Trophoblast cell (in vitro differentiated cells and primary cell): Measurements from ENCODE around the gene AP3D1.
A peak's percentile ranks its signal among the peaks of the same experiment; 100 is the strongest.

ENCODE experiments used
- DNase-seq, 2 donors: peaks; one replicate each; pipeline ENCODE4 v3.0.0-alpha.2; 2016
- H2AFZ ChIP-seq: 2 replicates; pipeline ENCODE4 v1.6.1; 2013; ENCODE audit warnings: low read length, moderate library complexity, mild to moderate bottlenecking; ENCODE audit not compliant: insufficient read depth, poor library complexity
- H2AK5ac ChIP-seq: 2 replicates; pipeline ENCODE4 v1.6.1; 2013; ENCODE audit warnings: mild to moderate bottlenecking, low read length
- H2BK120ac ChIP-seq: 2 replicates; pipeline ENCODE4 v1.6.1; 2013; ENCODE audit warnings: low read length, mild to moderate bottlenecking, moderate library complexity; ENCODE audit not compliant: insufficient read depth, poor library complexity
- H2BK12ac ChIP-seq: 2 replicates; pipeline ENCODE4 v1.6.1; 2013; ENCODE audit warnings: mild to moderate bottlenecking, low read length, moderate library complexity
- H2BK5ac ChIP-seq: 2 replicates; pipeline ENCODE4 v1.6.1; 2013; ENCODE audit warnings: low read length, low read depth, moderate library complexity, mild to moderate bottlenecking; ENCODE audit not compliant: poor library complexity
- H3K14ac ChIP-seq: 2 replicates; pipeline ENCODE4 v1.6.1; 2013; ENCODE audit warnings: mild to moderate bottlenecking, low read length
- H3K18ac ChIP-seq: 2 replicates; pipeline ENCODE4 v1.6.1; 2013; ENCODE audit warnings: mild to moderate bottlenecking, low read length
- H3K23ac ChIP-seq: 2 replicates; pipeline ENCODE4 v1.6.1; 2013; ENCODE audit warnings: low read length
- H3K27ac ChIP-seq: 2 replicates; pipeline ENCODE4 v1.5.1; 2013; ENCODE audit warnings: low read depth, mild to moderate bottlenecking, inconsistent platforms, low read length, moderate library complexity
- H3K27me3 ChIP-seq: 2 replicates; pipeline ENCODE4 v1.6.1; 2013; ENCODE audit warnings: inconsistent platforms, mild to moderate bottlenecking, low read length, moderate library complexity; ENCODE audit not compliant: insufficient read depth
- H3K36me3 ChIP-seq, 2 experiments: 1 replicate in 1 of 2; 2 replicates in 1 of 2; pipeline ENCODE4 v1.6.1; 2013; ENCODE audit warnings: low read length in 2 of 2, mild to moderate bottlenecking in 2 of 2, moderate library complexity in 1 of 2; ENCODE audit not compliant: insufficient read depth in 2 of 2, control insufficient read depth in 1 of 2
- H3K4ac ChIP-seq: 2 replicates; pipeline ENCODE4 v1.6.1; 2013; ENCODE audit warnings: low read depth, mild to moderate bottlenecking, low read length, moderate library complexity
- H3K4me1 ChIP-seq, 2 experiments: 1 replicate in 1 of 2; 2 replicates in 1 of 2; pipeline ENCODE4 v1.6.1; 2013; ENCODE audit warnings: low read length in 2 of 2, mild to moderate bottlenecking in 2 of 2, moderate library complexity in 1 of 2; ENCODE audit not compliant: insufficient read depth in 2 of 2, control insufficient read depth in 1 of 2
- H3K4me2 ChIP-seq: 2 replicates; pipeline ENCODE4 v1.6.1; 2013; ENCODE audit warnings: inconsistent platforms, mild to moderate bottlenecking, low read length, moderate library complexity
- H3K4me3 ChIP-seq: 2 replicates; pipeline ENCODE4 v1.5.1; 2013; ENCODE audit warnings: mild to moderate bottlenecking, low read depth, low read length, inconsistent platforms
- H3K79me1 ChIP-seq: one replicate; pipeline ENCODE4 v1.6.1; 2013; ENCODE audit warnings: low read length
- H3K79me2 ChIP-seq: 2 replicates; pipeline ENCODE4 v1.6.1; 2013; ENCODE audit warnings: low read length, mild to moderate bottlenecking; ENCODE audit not compliant: control insufficient read depth, insufficient read depth, poor library complexity
- H3K9ac ChIP-seq: 2 replicates; pipeline ENCODE4 v1.6.1; 2013; ENCODE audit warnings: mild to moderate bottlenecking, low read length
- H3K9me3 ChIP-seq: 2 replicates; pipeline ENCODE4 v1.6.1; 2013; ENCODE audit warnings: low read depth, mild to moderate bottlenecking, control low read depth, inconsistent platforms, low read length; ENCODE audit not compliant: insufficient read depth
- H4K12ac ChIP-seq: 2 replicates; pipeline ENCODE4 v1.6.1; 2013; ENCODE audit warnings: low read depth, mild to moderate bottlenecking, low read length, moderate library complexity
- H4K8ac ChIP-seq: 2 replicates; pipeline ENCODE4 v1.6.1; 2013; ENCODE audit warnings: low read depth, mild to moderate bottlenecking, low read length, moderate library complexity
- H4K91ac ChIP-seq: one replicate; pipeline ENCODE4 v1.6.1; 2013; ENCODE audit warnings: low read depth, mild to moderate bottlenecking, low read length, moderate library complexity
- WGBS: extraction: QIAGEN DNeasy Blood & Tissue Kit; methylation state at CpG from one replicate; pipeline ENCODE4 v1.1.7; 2013; ENCODE audit warnings: missing lambda C conversion rate; ENCODE audit not compliant: insufficient read length, insufficient coverage; ENCODE audit errors: extremely low coverage; 5-methylcytosine and 5-hydroxymethylcytosine counted together

AP3D1 gene

DNA sequence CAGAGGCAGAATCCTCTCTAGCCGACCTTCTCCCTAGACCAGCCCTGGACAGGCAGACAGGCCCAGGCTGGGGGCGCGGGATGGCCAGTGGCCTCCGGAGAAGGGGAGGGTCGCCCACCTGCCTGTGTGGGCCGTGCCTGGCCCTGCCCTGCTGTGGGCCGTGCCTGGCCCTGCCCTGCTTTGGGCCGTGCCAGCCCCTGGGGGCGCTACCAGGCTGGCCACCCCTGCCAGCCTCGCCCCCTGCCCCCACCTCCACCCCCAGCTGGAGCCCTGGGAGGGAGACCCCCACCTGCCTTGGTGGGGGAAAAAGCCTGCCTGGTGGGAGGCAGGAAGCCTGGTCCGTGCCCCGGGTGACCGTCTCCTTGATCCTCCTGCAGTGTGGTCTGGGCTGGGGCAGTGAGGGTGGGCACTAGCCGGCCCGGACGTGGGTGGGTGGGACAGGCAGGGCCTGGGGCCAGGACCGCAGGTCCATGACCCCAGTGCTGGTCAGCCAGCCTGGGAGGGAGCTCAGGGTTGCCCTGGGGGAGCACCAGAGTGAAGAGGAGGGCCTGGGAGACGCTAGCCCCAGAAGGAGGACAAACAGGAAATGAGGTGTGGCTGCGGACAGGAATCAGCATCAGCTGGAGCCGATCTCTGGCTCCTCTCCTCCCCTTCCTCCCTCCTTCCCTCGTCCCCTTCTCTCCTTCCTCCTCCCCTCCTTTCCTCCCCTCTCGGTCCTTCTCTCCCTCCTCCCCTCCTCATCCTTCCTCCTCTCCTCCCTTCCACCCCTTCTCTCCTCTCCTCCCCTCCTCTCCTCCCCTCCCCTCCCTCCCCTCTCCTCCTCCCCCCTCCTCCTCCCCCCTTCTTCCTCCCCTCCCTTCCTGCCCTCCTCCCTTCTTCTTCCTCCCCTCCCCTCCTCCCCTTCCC is 95.2 kb downstream of the AP3D1 start:
- peaks cover 26 to 31% of the 10 kb centered on the region in 2 experiments for H3K4me1 ChIP-seq
- H2BK12ac ChIP-seq = peak overlapping the region; percentile 33
- H3K18ac ChIP-seq = peak overlapping the region; percentile 37
- H2BK120ac ChIP-seq = peak overlapping the region; percentile 8
- H3K9me3 ChIP-seq = no peaks in the 10 kb centered on the region
- peak overlapping the region; percentile 62 for H4K8ac ChIP-seq
- no peak overlapping the region for H2BK5ac ChIP-seq
- DNase-seq = no peak
- peak overlapping the region; percentile 30 for H3K14ac ChIP-seq
- peak overlapping the region; percentile 4 for H3K4ac ChIP-seq
- peak overlapping the region; percentile 59 for H4K91ac ChIP-seq
- H3K27ac ChIP-seq = peak overlapping the region; percentile 16
- no peaks in the 10 kb centered on the region for H3K36me3 ChIP-seq
- WGBS = no CpG with 5 or more reads among the region's 22 CpGs
- H3K4me2 ChIP-seq = no peak overlapping the region
- peak overlapping the region; percentile 45 for H2AK5ac ChIP-seq
- peak overlapping the region; percentile 6 for H4K12ac ChIP-seq
- no peak overlapping the region for H3K9ac ChIP-seq
- H2AFZ ChIP-seq = peak overlapping the region; percentile 20
- H3K4me3 ChIP-seq = no peak overlapping the region
- no peak overlapping the region for H3K23ac ChIP-seq
- no peaks in the 10 kb centered on the region for H3K27me3 ChIP-seq
- peaks cover 9% of the 10 kb centered on the region for H3K79me2 ChIP-seq
- peaks cover 33% of the 10 kb centered on the region for H3K79me1 ChIP-seq

DNA sequence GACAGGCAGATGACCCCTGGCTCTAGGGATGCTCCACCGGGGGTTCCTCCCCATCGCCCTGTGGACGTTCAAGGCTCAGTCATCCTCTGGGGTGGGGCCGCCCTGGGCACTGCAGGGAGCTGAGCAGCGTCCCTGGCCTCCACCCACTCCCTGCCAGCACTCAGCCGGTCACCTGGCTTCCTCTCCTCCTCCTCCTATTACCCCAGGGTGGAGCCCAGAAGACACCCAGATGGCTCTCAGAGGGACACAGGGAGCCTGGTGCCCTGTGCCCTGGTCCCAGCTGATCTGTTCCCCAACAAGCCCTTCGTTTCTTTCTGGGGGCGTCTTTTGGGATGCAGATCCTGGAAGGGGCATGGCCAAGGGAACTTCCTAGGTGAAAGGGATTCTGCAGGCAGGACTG is 96.6 kb downstream of the AP3D1 start:
- H3K4me3 ChIP-seq = no peak overlapping the region
- H3K27me3 ChIP-seq = no peaks in the 10 kb centered on the region
- H2AFZ ChIP-seq = no peak overlapping the region
- no peak overlapping the region for H3K4ac ChIP-seq
- peaks cover 9% of the 10 kb centered on the region for H3K79me2 ChIP-seq
- H2BK120ac ChIP-seq = no peak overlapping the region
- no peak overlapping the region for H3K27ac ChIP-seq
- H3K9me3 ChIP-seq = no peaks in the 10 kb centered on the region
- no peak overlapping the region for H3K4me2 ChIP-seq
- H3K18ac ChIP-seq = no peak overlapping the region
- H3K36me3 ChIP-seq = no peaks in the 10 kb centered on the region
- H4K8ac ChIP-seq = no peak overlapping the region
- DNase-seq = no peak
- peaks cover 16 to 25% of the 10 kb centered on the region in 2 experiments for H3K4me1 ChIP-seq
- no peak overlapping the region for H2BK5ac ChIP-seq
- H3K9ac ChIP-seq = no peak overlapping the region
- H4K91ac ChIP-seq = peak overlapping the region; percentile 25
- H3K79me1 ChIP-seq = peaks cover 27% of the 10 kb centered on the region
- H2AK5ac ChIP-seq = peak overlapping the region; percentile 40
- no peak overlapping the region for H2BK12ac ChIP-seq
- no peak overlapping the region for H3K23ac ChIP-seq
- no peak overlapping the region for H4K12ac ChIP-seq
- no CpG with 5 or more reads among the region's 8 CpGs for WGBS
- H3K14ac ChIP-seq = no peak overlapping the region

DNA sequence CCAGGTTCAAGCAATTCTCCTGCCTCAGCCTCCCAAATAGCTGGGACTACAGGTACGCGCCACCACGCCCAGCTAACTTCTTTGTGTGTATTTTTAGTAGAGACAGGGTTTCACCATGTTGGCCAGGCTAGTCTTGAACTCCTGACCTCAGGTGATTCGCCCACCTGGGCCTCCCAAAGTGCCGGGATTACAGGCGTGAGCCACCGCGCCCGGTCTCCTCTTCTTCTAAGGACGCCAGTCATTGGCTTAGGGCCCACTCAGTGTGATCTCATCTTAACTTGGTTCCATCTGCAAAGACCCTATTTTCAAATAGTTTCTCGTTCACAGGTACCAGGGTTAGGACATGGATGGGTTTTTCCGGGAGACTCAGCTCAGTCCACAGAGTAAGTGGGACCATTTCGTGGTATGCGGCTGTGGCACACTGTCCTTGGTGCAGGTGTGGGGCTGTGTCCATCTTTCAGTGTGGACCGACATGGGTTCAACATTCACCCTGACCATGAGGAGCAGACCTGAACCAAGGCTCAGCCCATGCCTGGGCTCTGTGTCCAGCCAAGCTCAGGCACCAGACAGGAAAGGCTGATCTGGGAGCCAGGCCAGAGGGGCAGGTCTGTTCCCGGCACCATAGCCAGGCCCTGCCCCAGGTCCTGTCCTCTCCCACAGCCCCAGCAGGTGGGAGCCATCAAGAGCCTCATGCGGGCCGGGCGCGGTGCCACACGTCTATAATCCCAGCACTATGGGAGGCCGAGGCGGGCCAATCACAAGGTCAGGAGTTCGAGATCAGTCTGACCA is 97.6 kb downstream of the AP3D1 start:
- Histone ChIP-seq H4K91ac (no peak overlapping the region), H3K79me1 (peaks cover 22% of the 10 kb centered on the region), H2BK12ac (peak overlapping the region; percentile 50), H2AFZ (no peak overlapping the region), H2AK5ac (peak overlapping the region; percentile 12), H3K9me3 (no peaks in the 10 kb centered on the region), H3K4me3 (no peak overlapping the region), H2BK120ac (no peak overlapping the region), H2BK5ac (no peak overlapping the region), H4K8ac (no peak overlapping the region), H3K9ac (no peak overlapping the region), H3K4me1 (peaks cover 19 to 26% of the 10 kb centered on the region in 2 experiments), H3K14ac (no peak overlapping the region), H3K23ac (no peak overlapping the region), H4K12ac (no peak overlapping the region), H3K4ac (no peak overlapping the region), H3K4me2 (no peak overlapping the region), H3K27me3 (no peaks in the 10 kb centered on the region), H3K27ac (no peak overlapping the region), H3K79me2 (peaks cover 17% of the 10 kb centered on the region), H3K36me3 (peaks cover 4 to 6% of the 10 kb centered on the region in 2 experiments), H3K18ac (no peak overlapping the region)
- no peak for DNase-seq
- WGBS = no CpG with 5 or more reads among the region's 24 CpGs

DNA sequence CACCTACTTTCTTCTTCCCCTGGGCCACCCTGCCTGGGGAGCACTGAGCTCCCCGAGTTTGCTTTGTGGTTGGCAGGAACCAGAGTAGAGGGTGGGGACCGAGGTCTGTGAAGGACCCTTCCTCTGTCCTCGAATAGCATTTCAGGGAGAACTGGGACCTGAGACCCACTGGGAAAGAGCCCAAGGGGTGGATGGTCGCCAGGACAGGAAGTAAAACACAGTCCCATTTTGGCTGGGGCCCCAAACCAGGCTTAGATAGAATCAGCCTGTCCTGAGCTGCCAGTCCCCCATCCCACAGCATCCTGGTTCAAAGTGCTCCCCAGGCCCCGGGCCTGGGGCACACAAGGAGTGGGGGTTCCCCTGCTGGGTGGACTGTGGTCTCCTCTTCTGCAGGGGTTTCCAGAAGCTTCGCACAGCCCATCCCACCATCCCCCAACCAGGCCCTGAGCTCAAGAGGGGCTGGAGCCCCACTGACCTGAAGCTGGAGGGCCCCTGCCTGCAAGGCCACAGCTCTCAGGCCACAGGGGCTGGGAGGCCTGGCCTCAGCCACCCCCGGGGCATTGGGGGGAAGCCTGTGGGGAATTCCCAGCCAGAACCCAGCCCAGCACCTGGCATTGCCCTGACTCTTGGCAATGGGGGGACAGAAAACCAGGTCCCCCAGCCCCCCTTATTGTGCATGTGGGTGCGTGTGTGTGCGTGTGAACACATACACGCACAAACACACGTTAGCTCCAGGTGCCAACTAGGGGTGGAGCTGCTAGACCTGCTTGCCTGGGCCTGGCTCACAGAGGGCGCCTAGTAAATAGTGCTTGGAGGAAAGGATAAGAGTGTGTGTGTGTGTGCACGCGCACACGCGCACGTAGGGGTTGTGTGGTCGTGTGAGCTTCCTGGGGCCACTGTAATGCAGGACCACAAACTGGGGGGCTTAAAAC is 99.3 kb downstream of the AP3D1 start:
- peak overlapping the region; percentile 74 for H3K18ac ChIP-seq
- peak overlapping the region; percentile 84 for H3K4me2 ChIP-seq
- H3K79me2 ChIP-seq = peaks cover 17% of the 10 kb centered on the region
- H3K4me3 ChIP-seq = peak overlapping the region; percentile 63
- H2BK12ac ChIP-seq = peak overlapping the region; percentile 13
- H3K79me1 ChIP-seq = peaks cover 17% of the 10 kb centered on the region
- H3K4ac ChIP-seq = peak overlapping the region; percentile 41
- H3K27me3 ChIP-seq = no peaks in the 10 kb centered on the region
- peak overlapping the region; percentile 68 for H2BK5ac ChIP-seq
- H3K23ac ChIP-seq = no peak overlapping the region
- H3K36me3 ChIP-seq = peaks cover 9 to 18% of the 10 kb centered on the region in 2 experiments
- H2AFZ ChIP-seq = peak overlapping the region; percentile 50
- peaks cover 17 to 33% of the 10 kb centered on the region in 2 experiments for H3K4me1 ChIP-seq
- peak overlapping the region; percentile 90 for H4K91ac ChIP-seq
- no peaks in the 10 kb centered on the region for H3K9me3 ChIP-seq
- H2BK120ac ChIP-seq = peak overlapping the region; percentile 43
- H4K8ac ChIP-seq = peak overlapping the region; percentile 99
- H3K14ac ChIP-seq = peak overlapping the region; percentile 78
- WGBS = no CpG with 5 or more reads among the region's 18 CpGs
- no peak for DNase-seq
- H4K12ac ChIP-seq = peak overlapping the region; percentile 91
- H3K9ac ChIP-seq = no peak overlapping the region
- H3K27ac ChIP-seq = no peak overlapping the region
- H2AK5ac ChIP-seq = peak overlapping the region; percentile 47
